Measurements from ENCODE around the gene KRT77. TPM values are rescaled to one million over a fixed set of nuclear protein-coding genes. Genes with fewer than 3 reads are reported as not detected.
"Not testable (repeated sequence)": the region's sequence is repeated elsewhere in the genome, so short reads cannot be mapped to it uniquely, and the experiment has no call there.

KRT77 gene
- total RNA-seq: not detected
- long read RNA-seq: 0 reads

DNA sequence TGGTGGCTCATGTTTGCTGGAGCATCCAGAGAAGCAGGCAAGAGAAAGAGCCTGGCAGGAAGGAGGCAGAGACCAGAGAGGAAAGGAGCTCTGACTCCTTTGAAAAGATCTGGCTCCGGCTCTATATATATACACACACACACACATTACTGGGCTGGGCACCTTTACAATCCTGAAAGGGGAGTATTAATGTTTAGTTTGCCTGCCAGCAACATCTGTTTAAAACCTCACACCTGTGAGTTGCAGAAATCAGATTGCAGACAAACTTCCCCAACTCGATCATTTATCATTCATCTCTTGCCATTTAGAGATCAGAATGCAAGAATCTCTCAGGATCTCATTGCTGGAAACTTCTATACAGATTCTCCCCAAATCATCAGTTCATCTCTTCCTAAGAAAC is at the start of gene KRT77:
Gene KRT77 (minus strand): TSS at position 101 of the 400 bp plus-strand sequence. CDS start 90 bp downstream, at position 11.
- no peak for DNase-seq (ENCODE audit: low spot score)
- intact Hi-C loops (cut with DNase I): no loop called here

DNA sequence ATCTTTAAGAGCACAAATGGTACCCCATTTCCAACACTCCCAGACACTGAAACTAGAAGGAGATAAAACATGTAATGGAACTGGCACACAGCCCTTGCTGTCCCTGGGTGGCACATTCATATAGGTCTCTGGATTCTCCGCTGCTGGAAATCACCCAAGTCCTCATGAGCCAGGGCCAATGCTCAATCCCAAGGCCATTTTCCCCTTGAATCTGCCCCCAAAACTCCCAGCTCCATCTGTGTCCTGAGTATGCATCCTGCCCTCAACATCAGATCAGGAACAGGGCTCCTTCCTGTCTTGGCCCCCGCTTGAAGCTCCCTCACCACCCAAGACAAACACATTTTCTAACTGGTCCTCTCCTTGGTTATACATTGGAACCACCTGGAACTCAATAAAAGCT is 49.2 kb upstream of the KRT77 start:
- intact Hi-C loops (cut with DNase I): no loop called here
- no peak for DNase-seq (ENCODE audit: low spot score)

DNA sequence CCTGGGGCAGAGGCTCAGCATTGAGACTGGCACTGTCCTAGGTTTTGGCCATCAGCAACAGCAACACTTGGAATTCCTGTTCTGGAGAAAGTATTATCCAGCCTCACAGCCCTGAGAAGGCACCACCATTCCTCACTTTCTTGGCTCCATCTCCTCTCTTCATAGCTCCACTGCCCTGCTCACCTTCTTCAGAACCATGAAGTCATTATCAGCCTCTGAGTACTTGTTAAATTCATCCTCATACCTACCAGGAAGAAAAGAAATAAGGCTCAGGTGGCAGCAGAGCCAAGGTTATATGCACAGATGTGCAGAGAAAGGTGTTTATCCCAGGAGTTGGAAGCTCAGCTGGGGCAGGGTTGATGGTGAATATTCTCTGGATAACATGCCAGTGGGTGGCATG is 48.5 kb upstream of the KRT77 start:
- intact Hi-C loops (cut with DNase I): no loop called here
- DNase-seq (ENCODE audit: low spot score): no peak

DNA sequence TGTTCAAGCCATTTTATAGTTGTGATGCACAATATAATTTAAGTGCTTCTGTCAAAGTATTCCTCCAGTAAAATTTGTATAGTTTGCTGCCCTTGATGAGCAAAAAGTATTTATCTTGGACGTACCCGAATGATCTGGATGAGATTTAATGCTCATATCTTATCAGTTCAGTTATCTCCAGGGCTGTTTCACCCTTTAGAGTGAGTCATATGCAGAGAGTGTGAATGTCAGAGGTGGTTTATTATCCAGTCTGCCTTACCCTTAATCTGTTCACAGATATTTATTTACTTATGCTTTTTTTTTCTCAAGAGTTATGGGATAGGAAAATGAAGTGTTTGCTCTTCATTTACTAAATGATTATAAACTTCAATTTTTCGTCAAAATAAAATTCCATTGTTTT is 47.2 kb upstream of the KRT77 start:
- DNase-seq (ENCODE audit: low spot score); intact Hi-C loops (cut with DNase I): not testable (repeated sequence)

DNA sequence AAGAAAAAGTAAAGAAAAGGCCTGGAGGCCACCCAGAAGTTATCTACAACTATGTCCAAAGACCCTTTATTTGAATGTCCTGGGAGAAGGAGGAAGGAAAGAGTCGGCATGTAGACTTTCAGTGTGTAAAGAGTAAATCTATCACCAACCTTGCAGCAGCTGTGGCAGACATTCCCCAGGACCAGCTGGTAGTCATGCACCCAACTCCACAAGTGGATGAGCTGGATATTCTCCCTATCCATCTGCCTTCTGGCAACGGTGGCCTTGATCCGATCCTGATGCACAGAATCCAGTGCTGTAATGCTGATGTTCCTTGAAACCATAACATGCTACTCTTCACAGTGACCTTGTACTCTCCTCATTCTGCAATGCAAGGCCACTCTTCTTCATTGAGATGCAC is 46.5 kb upstream of the KRT77 start:
- no peak for DNase-seq (ENCODE audit: low spot score)
- intact Hi-C loops (cut with DNase I): no loop called here

DNA sequence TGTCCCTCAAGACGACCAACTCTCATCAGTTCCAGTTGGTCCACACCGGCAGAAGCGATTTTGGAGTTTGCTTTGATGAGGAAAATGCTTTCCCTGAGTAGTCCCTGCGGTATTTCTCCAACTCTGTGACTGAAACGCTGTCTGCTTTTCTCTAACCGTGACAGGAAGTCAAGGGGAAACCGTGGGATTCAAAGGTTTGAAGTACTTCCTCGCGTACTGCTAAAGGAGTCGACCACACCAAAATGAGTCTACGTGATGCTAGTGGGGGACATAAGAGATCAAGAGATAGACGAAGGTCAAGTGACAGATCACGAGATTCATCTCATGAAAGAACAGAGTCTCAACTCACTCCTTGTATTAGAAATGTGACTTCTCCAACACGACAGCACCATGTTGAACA is 45.3 kb upstream of the KRT77 start:
- no peak for DNase-seq (ENCODE audit: low spot score)
- intact Hi-C loops (cut with DNase I): no loop called here

DNA sequence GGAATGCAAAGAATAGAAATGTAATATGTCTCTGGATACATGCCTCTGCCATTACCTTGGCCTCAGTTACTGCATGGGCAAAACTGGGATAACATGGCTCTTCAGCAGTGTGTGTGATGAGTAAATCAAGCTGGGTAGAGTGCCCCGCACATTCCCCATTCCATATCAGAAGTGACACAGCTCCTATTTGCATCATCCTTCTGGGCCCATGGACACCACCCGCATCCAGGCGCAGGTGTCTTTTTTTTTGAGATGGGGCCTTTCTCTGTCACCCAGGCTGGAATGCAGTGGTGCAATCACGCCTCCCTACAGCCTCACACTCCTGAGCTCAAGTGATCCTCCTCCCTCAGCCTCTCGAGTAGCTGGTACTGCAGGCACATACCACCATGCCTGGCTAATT is 42.2 kb upstream of the KRT77 start:
- intact Hi-C loops (cut with DNase I): no loop called here
- no peak for DNase-seq (ENCODE audit: low spot score)

DNA sequence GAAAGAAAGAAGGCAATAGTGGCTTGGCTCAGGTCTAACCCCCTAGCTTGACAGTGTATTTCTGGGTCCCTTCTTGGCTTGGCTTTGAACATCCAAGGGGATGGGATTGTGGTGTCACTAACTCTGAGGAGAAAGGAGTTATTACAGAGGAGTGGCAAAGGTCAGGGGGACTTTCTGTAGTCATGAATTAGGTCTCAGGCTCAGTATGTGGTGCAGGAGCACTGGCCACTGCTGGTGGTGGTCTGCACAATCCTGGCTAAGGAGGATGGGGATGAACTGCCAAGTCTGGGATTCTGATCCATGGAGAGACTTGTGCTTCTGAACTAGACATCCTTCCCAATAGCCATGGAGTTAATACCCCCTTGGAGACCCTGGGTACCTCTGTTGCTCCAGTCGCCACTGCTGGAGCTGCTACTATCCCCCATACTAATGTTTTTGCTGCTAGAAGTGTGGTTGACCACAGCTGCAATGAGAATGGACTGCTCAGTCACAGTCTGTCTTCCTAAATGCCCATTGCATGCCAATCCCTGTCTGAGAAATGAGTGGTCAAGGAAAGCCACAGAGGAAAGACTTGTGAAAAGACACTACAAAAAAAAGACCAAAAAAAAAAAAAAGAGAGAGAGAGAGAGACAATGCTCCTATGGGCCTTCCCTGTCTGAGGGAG is 41.3 kb upstream of the KRT77 start:
- DNase-seq (ENCODE audit: low spot score): no peak
- intact Hi-C loops (cut with DNase I): no loop called here

DNA sequence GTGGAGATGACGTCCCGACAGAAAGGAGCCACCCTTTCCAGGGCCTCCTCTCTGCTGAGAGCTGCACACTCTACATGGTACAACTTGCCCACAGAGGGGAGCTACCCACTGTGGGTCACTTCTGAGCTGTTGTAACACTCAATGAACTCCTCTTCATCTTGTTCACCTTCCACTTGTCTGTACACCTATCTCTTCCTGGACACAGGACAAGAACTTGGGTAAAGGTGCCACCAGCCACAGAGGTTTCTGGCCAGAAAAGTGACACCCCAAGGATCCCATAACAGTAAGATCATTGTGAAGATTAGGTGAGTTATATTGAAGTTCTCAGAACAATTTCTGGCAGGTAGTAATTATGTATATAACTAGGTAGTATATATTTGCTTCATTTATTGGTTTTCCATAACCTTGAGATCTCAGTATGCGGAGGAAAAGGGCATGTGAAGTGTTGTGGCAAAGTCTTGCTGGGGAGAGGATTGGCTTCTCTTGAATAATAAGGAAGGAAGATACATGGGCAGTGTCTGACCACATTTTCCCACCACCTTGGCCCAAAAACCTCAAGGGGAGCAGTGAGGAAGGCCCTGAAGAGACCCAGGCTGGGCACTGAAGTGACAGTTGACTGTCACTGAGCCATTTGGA is 39.6 kb upstream of the KRT77 start:
- no peak for DNase-seq (ENCODE audit: low spot score)
- intact Hi-C loops (cut with DNase I): no loop called here

DNA sequence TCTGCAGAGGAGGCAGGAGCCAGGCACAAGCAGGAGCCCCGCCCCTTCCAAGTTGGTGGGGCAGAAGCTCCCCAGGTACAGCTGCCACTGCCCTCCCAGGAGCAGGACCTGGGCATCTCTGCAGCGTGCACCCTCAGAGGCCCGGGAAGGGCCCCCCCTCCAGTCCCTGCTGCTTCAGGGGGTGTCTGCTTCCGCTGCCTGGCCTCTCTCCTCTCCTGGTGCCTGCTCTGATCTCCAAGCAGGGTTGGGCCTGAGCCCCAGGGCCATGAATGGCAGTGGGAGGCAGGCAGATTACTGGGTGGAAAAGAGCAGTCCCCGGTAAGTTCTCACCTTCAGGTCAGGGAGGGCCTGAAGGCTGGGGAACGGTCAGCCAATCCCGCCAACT is 38.9 kb upstream of the KRT77 start:
- intact Hi-C loops (cut with DNase I): no loop called here

DNA sequence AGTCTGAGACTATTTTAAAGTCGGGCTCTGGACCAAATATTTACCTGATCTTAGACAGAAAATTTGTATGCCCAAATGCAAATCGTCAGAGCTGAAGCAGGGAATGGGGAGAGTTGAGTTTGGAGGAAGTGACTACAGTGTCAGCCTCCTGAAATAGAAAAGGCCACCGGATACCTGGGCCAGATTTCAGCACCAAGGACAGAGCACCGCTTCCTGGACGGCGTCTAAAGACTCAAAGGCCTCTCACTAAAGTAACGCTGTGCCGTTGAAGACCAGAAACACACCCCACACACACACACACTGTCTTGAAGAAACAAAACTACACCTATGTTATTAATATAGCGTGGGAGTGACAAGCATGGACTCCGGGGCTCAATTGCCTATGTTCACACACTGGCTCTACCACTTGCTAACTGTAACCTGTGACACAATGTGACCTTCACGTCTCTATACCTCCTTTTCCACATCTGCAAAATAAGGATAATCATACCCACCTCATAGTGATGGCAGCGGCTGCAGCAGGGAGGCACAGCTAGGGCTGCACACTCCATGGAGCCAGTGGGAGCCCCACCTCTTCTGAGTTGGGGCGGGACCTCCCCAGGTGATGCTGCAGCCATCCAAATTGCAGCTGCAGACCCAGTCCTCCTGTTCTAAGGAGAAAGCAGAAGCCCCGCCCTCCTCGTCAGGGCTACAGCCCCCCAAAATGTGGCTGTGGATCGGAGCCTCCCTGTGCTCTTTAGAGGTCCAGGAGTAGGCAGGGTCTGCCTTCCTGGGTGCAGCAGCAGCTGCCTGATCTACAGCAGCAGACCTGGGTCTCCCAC is 38.3 kb upstream of the KRT77 start:
- intact Hi-C loops (cut with DNase I): no loop called here
- DNase-seq (ENCODE audit: low spot score): no peak

More for the DNA sequence above, 38.9 kb upstream of the KRT77 start:
- no peak for DNase-seq (ENCODE audit: low spot score)

DNA sequence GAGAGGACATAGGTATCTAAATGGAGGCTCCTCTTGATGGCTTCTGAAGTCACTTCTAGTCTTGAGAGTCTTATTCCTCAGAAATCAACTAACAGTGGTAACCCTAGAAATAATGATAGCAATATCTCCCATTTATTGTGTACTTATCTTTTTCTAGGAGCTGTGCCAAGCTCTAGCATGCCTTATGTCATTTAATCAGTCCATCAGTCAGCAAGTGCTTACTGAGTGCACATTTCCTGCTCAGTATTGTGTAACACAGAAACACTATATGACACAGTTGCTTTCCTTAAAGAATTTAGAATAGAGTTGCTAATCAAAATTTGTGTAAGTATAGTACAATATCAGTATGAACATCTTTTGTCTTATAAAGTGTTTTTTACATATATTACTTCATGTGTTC is 37.3 kb upstream of the KRT77 start:
- intact Hi-C loops (cut with DNase I): no loop called here
- DNase-seq (ENCODE audit: low spot score): no peak

DNA sequence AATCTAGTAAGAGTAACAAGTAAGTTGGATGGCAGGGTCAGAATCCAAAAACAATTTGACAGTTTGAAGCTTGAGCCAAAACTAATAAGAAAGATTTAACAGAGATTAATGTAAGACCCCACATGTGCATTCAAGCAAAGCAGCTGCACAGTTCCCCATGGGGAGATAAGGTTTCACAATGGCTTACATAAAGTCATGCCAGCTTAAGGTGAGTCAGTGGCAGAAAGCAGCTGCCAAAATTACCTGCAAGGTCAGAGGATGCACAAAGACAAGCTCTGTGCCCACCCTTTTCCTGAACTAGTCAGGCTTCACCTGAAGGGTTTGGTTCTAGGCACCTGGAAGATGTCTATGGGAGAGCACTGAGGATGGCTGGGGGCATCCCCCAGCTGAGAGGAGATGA is 36.6 kb upstream of the KRT77 start:
- intact Hi-C loops (cut with DNase I): no loop called here
- DNase-seq (ENCODE audit: low spot score): no peak

DNA sequence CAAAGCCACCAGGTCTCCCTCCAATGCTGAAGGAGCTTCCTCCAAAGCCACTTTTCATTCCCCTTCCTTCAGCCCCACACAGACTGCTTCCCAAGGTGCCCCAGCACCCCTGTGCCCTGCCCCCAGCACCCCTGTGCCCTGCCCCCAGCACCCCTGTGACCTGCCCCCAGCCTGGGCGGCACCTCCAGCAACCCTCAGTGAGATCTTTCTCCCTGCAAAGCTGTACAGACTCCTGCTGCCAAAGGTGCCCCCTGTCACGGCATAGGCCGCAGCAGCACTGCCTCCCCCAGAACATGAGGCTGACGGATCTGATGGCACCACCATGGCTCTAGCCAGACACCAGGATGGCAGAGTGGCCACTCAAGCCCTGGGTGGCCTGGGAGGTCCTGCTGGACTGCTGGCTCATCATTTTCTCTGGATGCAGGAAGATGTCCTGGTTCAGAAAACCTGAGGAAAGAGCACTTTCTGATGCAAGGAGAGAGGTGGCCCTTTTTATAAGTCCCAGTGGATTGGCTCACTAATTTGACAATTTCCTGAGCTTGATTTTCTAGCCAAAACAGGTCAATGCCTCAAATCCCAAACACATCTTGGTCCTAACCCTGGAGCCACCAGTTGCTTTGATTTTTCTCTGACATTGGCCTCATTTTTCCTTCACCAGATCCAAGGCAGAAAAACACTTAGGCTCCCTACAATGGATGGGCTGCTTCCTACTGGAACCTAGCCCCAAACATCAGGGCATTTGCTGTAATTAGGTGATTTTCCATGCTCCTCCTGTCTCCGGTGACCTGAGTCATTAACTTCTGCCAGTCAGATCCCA is 32.7 kb upstream of the KRT77 start:
- intact Hi-C loops (cut with DNase I): no loop called here
- peak; percentile 63 for DNase-seq (ENCODE audit: low spot score)

DNA sequence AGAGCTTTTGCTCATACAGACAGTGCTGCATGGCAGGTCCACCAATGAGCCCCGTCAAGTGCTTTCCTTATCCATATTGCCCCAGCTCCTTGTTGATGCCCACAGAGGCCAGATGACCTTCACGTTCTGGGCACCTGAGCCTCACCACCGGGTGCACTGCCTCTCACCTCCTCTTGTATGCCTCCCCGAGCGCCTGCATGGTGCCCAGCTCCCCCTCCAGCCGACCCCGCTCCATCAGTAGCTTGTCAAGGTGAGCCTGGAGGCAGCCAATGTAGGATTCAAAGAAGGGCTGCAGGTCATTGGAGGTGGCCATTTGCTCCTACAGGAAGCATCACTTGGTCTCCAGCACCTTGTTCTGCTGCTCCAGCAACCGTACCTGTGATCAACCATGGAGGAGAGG is 31.8 kb upstream of the KRT77 start:
- peak; percentile 38 for DNase-seq (ENCODE audit: low spot score)
- intact Hi-C loops (cut with DNase I): no loop called here

DNA sequence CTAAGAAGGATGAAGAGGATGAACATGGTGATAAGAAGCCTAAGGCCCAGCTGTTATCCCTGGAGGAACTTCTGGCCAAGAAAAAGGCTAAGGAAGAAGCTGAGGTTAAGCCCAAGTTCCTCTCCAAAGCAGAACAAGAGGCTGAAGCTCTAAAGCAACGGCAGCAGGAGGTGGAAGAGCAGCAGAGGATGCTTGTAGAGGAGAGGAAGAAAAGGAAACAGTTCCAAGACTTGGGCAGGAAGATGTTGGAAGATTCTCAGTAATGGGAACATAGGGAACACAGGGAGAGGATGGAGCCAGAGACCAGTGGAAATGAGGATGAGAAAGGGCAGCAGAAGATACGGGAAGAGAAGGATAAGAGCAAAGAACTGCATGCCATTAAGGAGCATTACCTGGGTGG is 27.5 kb upstream of the KRT77 start:
- DNase-seq (ENCODE audit: low spot score): no peak
- intact Hi-C loops (cut with DNase I): no loop called here

DNA sequence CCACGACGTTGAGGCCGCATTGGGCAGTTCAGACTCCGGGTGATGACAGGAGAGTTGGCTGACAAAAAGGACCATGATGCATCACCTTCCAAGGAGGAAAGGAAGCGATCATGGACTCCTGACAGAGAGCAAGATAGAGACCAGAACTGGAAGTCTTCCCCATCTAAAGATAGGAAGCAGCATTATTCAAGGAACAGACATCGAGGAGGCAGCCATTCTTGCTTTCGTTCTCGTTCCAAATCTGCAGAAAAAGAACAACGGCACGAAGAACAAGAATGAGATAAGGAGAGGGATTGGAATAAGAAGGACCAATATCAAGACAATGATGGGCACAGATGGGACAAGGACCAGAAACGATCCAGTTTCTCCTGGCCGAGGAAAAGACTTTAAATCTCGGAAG is 27.1 kb upstream of the KRT77 start:
- DNase-seq (ENCODE audit: low spot score): no peak
- intact Hi-C loops (cut with DNase I): no loop called here

DNA sequence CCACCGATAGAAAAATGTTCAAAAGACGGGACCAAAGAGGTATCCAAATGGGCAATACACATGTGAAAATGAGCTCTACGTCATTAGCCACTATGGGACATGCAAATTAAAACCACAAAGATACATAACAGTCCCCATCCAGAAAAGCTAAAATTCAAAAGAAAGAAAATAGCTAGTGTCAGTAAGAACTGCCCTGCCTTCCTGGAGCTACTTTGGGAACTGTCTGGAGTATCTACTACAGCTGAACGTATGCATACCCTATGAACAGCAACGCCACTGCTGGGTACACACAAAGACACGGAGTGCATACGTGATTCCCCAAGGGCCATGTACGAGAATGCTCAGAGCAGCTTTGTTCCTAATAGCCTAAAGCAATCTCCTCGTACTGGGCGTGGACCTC is 25.8 kb upstream of the KRT77 start:
- intact Hi-C loops (cut with DNase I): no loop called here
- DNase-seq (ENCODE audit: low spot score): no peak

DNA sequence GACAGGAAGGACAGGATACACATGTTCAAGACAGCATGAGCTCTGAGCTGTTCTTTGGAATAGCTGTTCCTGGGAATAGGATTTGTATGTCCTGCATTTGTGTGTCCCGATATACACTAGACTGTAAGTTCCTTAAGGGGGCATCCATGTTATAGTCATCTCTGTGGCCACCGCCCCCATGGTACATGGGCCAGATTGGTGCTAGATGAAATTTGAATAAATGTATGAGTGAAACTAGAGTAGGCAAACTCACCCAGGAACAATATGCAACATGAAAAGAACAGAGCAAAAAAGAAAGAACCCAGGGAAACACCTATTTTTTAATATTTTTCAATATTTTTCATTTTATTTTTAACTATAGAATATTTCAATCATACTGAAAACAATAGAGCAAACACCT is 25.1 kb upstream of the KRT77 start:
- no peak for DNase-seq (ENCODE audit: low spot score)
- intact Hi-C loops (cut with DNase I): no loop called here

DNA sequence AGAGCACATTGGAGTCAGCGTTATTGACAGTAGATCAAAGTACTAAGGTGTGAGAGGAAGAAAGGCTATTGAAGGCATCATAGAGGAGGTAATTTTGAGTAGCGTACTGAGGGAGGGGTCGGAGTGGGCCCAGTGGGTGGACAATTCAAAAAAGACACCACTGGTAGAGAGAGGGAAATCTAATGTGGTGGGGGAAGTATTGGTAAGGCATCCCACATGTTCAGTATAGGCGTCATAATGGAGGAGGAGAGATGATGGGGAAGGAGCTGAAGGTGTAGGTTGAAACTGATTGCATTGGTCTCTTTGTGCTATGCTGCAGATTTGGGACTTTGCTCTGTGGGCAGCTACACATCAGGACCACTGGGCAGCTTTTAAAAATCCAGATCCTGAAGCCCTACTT is 23.7 kb upstream of the KRT77 start:
- intact Hi-C loops (cut with DNase I): no loop called here
- no peak for DNase-seq (ENCODE audit: low spot score)

Measured in cardiac septum (tissue), 1 donor.